Measurements from ENCODE around the gene TOR1A.

Gene TOR1A

GRCh38 chr9:129868872-129869486 is 45.0 kb upstream of the TOR1A start:
- H2BK120ac ChIP-seq (ENCODE audit: low read depth, low read length) = no peak overlapping the region
- no peak for DNase-seq
- no peaks in the 10 kb centered on the region for H3K27me3 ChIP-seq (ENCODE audit: control insufficient read depth in 1 of 2, insufficient read depth in 1 of 2, low read length in 2 of 2)
- no peak overlapping the region for H2BK5ac ChIP-seq (ENCODE audit: low read depth, low read length, poor library complexity, severe bottlenecking)
- no peak overlapping the region for H2BK15ac ChIP-seq (ENCODE audit: low read depth, poor library complexity, severe bottlenecking)
- no peak overlapping the region for H3K18ac ChIP-seq (ENCODE audit: low read depth in 1 of 2, low read length in 2 of 2)
- H4K91ac ChIP-seq (ENCODE audit: low read length) = no peak overlapping the region
- H3K9me3 ChIP-seq (ENCODE audit: control insufficient read depth, low read length) = no peaks in the 10 kb centered on the region
- peaks cover 39 to 63% of the 10 kb centered on the region in 2 experiments for H3K36me3 ChIP-seq (ENCODE audit: control insufficient read depth in 1 of 2, insufficient read depth in 2 of 2, low read depth in 1 of 2, low read length in 2 of 2)
- no peak overlapping the region for H3K4me2 ChIP-seq (ENCODE audit: low read length, poor library complexity, severe bottlenecking)
- H3K79me1 ChIP-seq (replicated peaks; ENCODE audit: low read length, poor library complexity, severe bottlenecking) = no peaks in the 10 kb centered on the region
- H3K9ac ChIP-seq (ENCODE audit: low read length) = no peak overlapping the region
- 94% methylated on average over 28 of the region's 28 CpGs for WGBS
- H3K4me1 ChIP-seq (ENCODE audit: control insufficient read depth, insufficient read depth, low read depth, low read length) = peaks cover 8% of the 10 kb centered on the region
- H2BK12ac ChIP-seq (ENCODE audit: low read length in 2 of 2) = no peak overlapping the region
- H3K14ac ChIP-seq (ENCODE audit: low read length in 2 of 2) = no peak overlapping the region
- no peak overlapping the region for H3K27ac ChIP-seq (ENCODE audit: low read length, poor library complexity, severe bottlenecking)
- H3K4me3 ChIP-seq (ENCODE audit: insufficient read depth in 1 of 2, low read depth in 1 of 2, low read length in 2 of 2) = no peak overlapping the region
- H2AFZ ChIP-seq (ENCODE audit: low read depth, low read length) = no peak overlapping the region
- no peak overlapping the region for H2AK5ac ChIP-seq (ENCODE audit: low read length, severe bottlenecking)
- H4K8ac ChIP-seq (ENCODE audit: low read length) = no peak overlapping the region
- H3K4ac ChIP-seq (ENCODE audit: low read depth in 1 of 2, low read length in 2 of 2) = no peak overlapping the region
- H3K23ac ChIP-seq (ENCODE audit: low read length in 2 of 2) = no peak overlapping the region

GRCh38 chr9:129868023-129868871 is 44.3 kb upstream of the TOR1A start:
- no peak overlapping the region for H2BK120ac ChIP-seq (ENCODE audit: low read depth, low read length)
- no peak overlapping the region for H2BK15ac ChIP-seq (ENCODE audit: low read depth, poor library complexity, severe bottlenecking)
- H3K23ac ChIP-seq (ENCODE audit: low read length in 2 of 2) = no peak overlapping the region
- no peak overlapping the region for H3K4me2 ChIP-seq (ENCODE audit: low read length, poor library complexity, severe bottlenecking)
- peaks cover 36 to 56% of the 10 kb centered on the region in 2 experiments for H3K36me3 ChIP-seq (ENCODE audit: control insufficient read depth in 1 of 2, insufficient read depth in 2 of 2, low read depth in 1 of 2, low read length in 2 of 2)
- H3K4ac ChIP-seq (ENCODE audit: low read depth in 1 of 2, low read length in 2 of 2) = no peak overlapping the region
- no peak overlapping the region for H2AK5ac ChIP-seq (ENCODE audit: low read length, severe bottlenecking)
- no peak overlapping the region for H3K18ac ChIP-seq (ENCODE audit: low read depth in 1 of 2, low read length in 2 of 2)
- no peak overlapping the region for H4K91ac ChIP-seq (ENCODE audit: low read length)
- 90% methylated on average over 48 of the region's 48 CpGs for WGBS
- no peak for DNase-seq
- no peak overlapping the region for H3K4me3 ChIP-seq (ENCODE audit: insufficient read depth in 1 of 2, low read depth in 1 of 2, low read length in 2 of 2)
- no peaks in the 10 kb centered on the region for H3K27me3 ChIP-seq (ENCODE audit: control insufficient read depth in 1 of 2, insufficient read depth in 1 of 2, low read length in 2 of 2)
- no peak overlapping the region for H3K27ac ChIP-seq (ENCODE audit: low read length, poor library complexity, severe bottlenecking)
- H3K4me1 ChIP-seq (ENCODE audit: control insufficient read depth, insufficient read depth, low read depth, low read length) = peaks cover 10% of the 10 kb centered on the region
- H2BK12ac ChIP-seq (ENCODE audit: low read length in 2 of 2) = no peak overlapping the region
- no peaks in the 10 kb centered on the region for H3K79me1 ChIP-seq (replicated peaks; ENCODE audit: low read length, poor library complexity, severe bottlenecking)
- no peak overlapping the region for H3K9ac ChIP-seq (ENCODE audit: low read length)
- H2AFZ ChIP-seq (ENCODE audit: low read depth, low read length) = no peak overlapping the region
- H3K14ac ChIP-seq (ENCODE audit: low read length in 2 of 2) = no peak overlapping the region
- H4K8ac ChIP-seq (ENCODE audit: low read length) = no peak overlapping the region
- no peak overlapping the region for H2BK5ac ChIP-seq (ENCODE audit: low read depth, low read length, poor library complexity, severe bottlenecking)
- no peaks in the 10 kb centered on the region for H3K9me3 ChIP-seq (ENCODE audit: control insufficient read depth, low read length)

- Histone ChIP-seq H3K36me3 (ENCODE audit: control insufficient read depth in 1 of 2, insufficient read depth in 2 of 2, low read depth in 1 of 2, low read length in 2 of 2) (peaks cover 41 to 56% of the 10 kb centered on the region in 2 experiments), H3K9me3 (ENCODE audit: control insufficient read depth, low read length) (no peaks in the 10 kb centered on the region)
These were observed 43.4 kb upstream of the TOR1A start for GRCh38 chr9:129867136-129868022.

More at GRCh38 chr9:129867136-129868022, 43.4 kb upstream of the TOR1A start:
- Histone ChIP-seq H2AFZ (ENCODE audit: low read depth, low read length) (no peak overlapping the region), H3K4ac (ENCODE audit: low read depth in 1 of 2, low read length in 2 of 2) (no peak overlapping the region), H3K4me2 (ENCODE audit: low read length, poor library complexity, severe bottlenecking) (no peak overlapping the region), H3K4me3 (ENCODE audit: insufficient read depth in 1 of 2, low read depth in 1 of 2, low read length in 2 of 2) (no peak overlapping the region), H3K4me1 (ENCODE audit: control insufficient read depth, insufficient read depth, low read depth, low read length) (peaks cover 14% of the 10 kb centered on the region), H3K23ac (ENCODE audit: low read length in 2 of 2) (no peak overlapping the region), H3K79me1 (replicated peaks; ENCODE audit: low read length, poor library complexity, severe bottlenecking) (no peaks in the 10 kb centered on the region), H4K91ac (ENCODE audit: low read length) (peak overlapping the region; percentile 64), H3K18ac (ENCODE audit: low read depth in 1 of 2, low read length in 2 of 2) (no peak overlapping the region), H2BK12ac (ENCODE audit: low read length in 2 of 2) (no peak overlapping the region), H4K8ac (ENCODE audit: low read length) (no peak overlapping the region), H2BK15ac (ENCODE audit: low read depth, poor library complexity, severe bottlenecking) (no peak overlapping the region), H3K27ac (ENCODE audit: low read length, poor library complexity, severe bottlenecking) (no peak overlapping the region), H3K27me3 (ENCODE audit: control insufficient read depth in 1 of 2, insufficient read depth in 1 of 2, low read length in 2 of 2) (no peaks in the 10 kb centered on the region), H3K9ac (ENCODE audit: low read length) (no peak overlapping the region), H2BK120ac (ENCODE audit: low read depth, low read length) (no peak overlapping the region), H2AK5ac (ENCODE audit: low read length, severe bottlenecking) (no peak overlapping the region), H2BK5ac (ENCODE audit: low read depth, low read length, poor library complexity, severe bottlenecking) (no peak overlapping the region), H3K14ac (ENCODE audit: low read length in 2 of 2) (no peak overlapping the region)
- 78% methylated on average over 17 of the region's 17 CpGs for WGBS
- no peak for DNase-seq
